GM21576 (cell line): ENCODE measurements around the gene CABS1.
A peak's percentile ranks its signal among the peaks of the same experiment; 100 is the strongest.

Experiments
- ATAC-seq: cut with Tn5 transposase; IDR thresholded peaks from one replicate; pipeline ENCODE4 v1.9.1; 2021; ENCODE audit warnings: mild to moderate bottlenecking, moderate library complexity; ENCODE audit not compliant: unreplicated experiment

Gene CABS1

DNA sequence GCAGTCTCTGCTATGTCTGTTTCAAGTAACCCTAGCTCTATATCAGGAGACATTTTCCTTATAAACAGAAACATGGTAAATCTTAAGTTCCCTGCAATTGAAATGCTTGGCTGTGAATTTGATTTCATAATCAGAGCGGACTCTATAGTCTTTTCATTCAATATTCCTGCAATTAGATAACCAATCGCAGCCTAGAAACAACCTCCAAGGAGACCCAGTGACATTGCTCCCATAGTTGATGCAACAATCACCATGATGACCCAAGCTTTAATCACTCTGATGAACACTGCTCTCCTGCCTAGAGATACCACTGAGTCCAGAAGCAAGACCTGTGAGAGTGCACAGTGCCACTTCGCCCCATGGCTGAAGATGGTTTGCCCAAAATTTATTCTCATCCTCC lies at the start of gene CABS1:
Gene CABS1 (plus strand): TSS at position 301 of the 400 bp plus-strand sequence. CDS start 59 bp downstream, at position 360.
- ATAC-seq: no peak

DNA sequence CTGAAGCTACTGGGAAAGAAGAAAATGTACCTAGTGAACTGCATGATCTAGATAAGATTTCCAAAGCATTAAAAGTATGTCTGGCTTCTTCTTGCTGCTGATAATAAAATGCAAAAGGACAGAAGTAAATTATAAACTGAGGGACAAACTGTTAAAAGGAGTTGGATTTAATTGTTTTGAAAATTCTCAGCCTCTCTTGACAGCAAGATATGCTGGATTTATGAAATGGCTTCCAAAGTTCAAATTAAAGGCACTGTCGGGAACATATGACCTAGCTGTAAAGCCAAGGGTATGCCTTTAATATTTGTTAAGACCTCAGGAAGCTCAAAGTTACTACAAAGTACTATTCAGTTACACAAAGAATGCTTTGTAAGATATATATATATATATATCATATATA lies 46.1 kb upstream of the CABS1 start:
- ATAC-seq: no peak

GRCh38 chr4:70291341-70291740 lies 43.4 kb upstream of the CABS1 start:
- no peak for ATAC-seq

- no peak for ATAC-seq
Observed at GRCh38 chr4:70297576-70297975, 37.2 kb upstream of the CABS1 start.

GRCh38 chr4:70298051-70298450 lies 36.7 kb upstream of the CABS1 start:
- ATAC-seq: no peak

DNA sequence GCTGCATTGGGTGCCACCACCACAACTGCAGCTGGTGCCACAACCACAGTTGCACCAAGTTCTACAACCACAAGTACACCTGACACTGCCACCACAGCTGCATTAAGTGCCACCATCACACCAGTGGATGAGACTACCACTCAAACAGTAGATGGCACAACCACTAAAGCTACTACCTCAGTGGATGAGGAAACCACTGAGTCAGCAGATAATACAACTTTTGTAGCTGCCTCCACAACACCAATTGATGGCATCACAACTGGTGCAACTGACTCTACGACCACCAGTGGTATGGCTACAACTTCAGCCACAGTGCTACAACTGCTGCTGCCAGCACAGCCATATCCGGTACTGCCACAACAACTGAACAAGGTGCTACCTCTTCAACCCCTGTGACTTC lies 35.1 kb upstream of the CABS1 start:
- no peak for ATAC-seq

DNA sequence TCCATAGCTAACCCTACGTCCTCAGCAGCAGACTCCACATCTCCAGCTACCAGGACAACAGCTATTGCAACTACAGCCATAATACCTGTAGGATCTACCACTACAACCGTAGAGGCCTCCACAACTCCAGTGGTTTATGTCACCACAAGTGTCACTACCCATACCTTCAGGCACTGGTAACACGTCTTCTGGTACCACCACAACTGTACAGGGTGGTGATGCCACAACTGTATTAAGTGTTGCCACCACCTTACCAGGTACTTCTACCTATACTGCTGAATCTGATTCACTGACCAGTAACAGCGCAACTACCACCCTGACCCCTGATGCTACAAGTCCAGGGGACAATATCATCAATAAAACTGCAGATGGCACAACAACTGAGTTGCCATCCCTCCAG lies 34.6 kb upstream of the CABS1 start:
- ATAC-seq: no peak

GRCh38 chr4:70303090-70303489 lies 31.7 kb upstream of the CABS1 start:
- ATAC-seq: no peak

GRCh38 chr4:70305601-70306000 lies 29.2 kb upstream of the CABS1 start:
- no peak for ATAC-seq

DNA sequence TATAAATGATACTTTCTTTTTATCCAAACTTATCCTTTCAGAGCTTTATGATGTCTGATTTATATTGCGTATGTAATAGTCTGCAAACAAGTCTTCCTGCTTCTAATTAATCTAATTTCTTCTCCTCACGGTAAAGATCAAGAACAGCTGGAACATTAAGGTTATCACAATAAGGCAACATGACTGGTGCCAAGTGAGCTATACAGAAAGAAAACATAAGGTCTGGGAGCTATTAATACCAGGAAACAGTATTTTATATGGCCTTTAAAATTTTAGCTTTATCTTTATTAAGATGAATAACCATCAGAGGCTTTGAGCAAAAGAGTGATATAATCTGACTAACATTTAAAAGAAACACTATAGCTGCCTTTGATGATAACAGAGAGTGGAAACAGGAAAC lies 28.7 kb upstream of the CABS1 start:
- no peak for ATAC-seq

- no peak for ATAC-seq
Observed at GRCh38 chr4:70313736-70314135, 21.0 kb upstream of the CABS1 start.

DNA sequence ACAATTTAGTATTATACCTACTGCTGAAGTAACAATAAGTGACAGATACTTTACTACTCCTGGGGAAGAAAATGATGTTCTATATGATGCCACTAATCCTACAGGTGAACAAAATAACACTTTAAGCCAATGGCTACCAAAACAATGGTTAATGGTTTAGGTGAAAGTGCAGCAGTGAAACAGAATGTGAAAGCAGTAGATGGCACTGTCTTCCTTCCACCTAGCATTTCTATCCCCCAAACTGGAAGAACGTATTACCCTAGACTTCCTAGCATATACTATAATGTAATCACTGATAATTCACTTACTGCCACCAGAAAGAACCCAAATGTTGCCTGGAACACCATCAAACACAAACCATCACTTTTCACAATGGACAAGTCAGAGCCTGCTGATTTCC lies 18.9 kb upstream of the CABS1 start:
- peak; percentile 73 for ATAC-seq

DNA sequence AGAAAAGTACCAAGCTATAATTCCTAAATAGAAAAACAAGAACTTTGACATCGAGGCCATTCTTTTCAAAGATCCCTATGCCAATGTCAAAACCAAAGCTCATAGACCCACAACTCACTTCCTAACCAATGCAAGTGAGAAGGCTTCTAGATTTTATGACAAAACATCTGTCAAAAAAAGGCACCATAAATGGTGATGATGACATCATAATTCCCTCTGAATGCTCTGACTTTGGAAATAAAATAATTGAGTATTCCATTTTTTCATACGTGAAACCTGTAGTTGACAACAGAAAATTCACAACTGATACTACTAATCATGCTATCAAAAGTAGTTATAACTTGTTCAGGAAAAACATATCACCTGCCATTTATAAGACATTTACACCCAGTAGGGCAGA lies 8.7 kb upstream of the CABS1 start:
- no peak for ATAC-seq

DNA sequence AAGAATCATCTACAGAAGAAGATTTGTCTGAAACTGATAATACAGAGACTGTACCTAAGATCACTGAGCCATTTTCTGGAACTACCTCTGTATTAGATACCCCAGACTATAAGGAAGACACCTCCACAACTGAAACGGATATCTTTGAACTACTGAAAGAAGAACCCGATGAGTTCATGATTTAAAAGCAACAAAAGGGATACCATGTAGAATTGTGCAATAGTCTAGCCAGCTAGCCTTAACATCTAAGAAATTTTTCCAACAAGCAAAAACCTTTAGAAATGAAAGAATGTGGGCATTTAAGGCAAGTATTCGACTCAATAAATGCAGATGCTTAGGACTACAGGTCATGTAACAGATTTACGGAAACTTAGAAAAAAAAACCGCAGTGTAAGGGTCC lies 1.3 kb downstream of the CABS1 start:
- ATAC-seq: no peak

DNA sequence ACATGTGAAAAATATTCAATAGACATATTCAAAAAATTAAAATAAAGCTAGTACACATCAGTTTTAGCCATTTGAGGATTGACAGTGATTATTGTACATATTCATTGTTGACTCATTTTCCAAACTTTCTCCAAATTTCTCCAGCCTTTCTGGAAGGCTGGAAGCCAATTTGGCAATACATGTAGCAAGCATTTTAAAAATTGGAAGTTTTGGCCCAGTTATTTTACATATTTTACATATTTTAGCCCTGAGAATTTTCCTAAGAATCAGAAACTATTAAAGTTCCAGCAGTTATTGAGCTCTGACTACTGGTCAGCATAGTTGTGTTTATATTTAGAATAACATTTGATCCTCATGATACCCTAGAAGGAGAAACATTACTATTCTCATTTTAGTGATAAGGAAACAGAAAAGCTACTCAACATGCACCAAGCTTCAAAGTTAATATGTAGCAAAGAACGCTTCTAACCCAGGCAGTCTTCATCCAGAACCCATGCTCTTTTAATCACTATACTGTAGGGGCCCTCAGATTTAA lies 3.2 kb downstream of the CABS1 start:
- no peak for ATAC-seq

- ATAC-seq: no peak
Observed at GRCh38 chr4:70356185-70356584, 21.4 kb downstream of the CABS1 start.

DNA sequence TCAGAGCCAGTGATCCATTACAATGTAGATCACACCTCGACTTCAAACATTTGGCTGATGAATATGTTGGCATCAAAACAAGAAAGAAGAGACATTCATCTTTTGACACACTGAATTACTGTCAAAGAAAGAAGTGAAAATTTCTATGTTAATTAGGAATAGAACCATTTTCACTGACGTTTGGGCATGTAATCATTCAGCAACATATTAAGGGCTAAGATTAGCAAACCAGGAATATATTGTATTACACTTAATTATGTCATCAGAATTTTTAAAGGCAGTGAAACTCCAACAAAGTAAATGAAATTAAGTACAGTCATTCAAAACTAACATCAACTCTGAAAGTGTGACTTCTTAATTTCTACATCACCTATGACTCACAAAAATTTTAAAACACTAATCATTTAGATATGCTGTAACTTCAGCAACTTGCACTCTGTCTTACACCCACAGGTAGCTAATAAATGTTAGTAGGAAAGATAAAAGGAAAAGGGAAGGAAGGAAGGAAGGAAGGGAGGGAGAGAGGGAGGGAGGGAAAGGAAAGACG lies 24.4 kb downstream of the CABS1 start:
- no peak for ATAC-seq

- no peak for ATAC-seq
Observed at GRCh38 chr4:70360460-70360859, 25.7 kb downstream of the CABS1 start, which contains the start of gene SMR3A. SMR3A (plus strand) TSS chr4:70360760; CDS start chr4:70362116, 1,356 bp downstream.

DNA sequence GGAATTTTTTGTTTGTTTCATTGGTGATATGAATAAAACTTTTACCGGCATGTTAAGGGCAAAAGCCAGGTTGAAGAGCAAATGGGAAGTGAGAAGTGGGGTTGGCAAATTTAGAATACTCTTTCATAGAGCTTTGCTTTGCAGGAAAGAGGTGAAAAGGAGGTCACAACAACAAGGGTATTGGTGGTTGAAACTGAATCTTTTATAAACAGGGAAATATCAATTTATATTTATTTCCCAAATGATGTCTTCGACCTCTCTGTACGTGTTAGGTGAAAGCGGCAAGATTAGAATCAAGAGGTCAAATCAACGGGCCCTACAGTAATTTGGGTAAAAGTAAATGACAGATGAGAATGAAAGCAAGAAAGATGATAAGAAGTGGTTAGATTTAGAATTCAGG lies 29.2 kb downstream of the CABS1 start:
- no peak for ATAC-seq

- no peak for ATAC-seq
Observed at GRCh38 chr4:70365479-70365878, 30.7 kb downstream of the CABS1 start.

GRCh38 chr4:70367813-70368212 lies 33.0 kb downstream of the CABS1 start:
- no peak for ATAC-seq

DNA sequence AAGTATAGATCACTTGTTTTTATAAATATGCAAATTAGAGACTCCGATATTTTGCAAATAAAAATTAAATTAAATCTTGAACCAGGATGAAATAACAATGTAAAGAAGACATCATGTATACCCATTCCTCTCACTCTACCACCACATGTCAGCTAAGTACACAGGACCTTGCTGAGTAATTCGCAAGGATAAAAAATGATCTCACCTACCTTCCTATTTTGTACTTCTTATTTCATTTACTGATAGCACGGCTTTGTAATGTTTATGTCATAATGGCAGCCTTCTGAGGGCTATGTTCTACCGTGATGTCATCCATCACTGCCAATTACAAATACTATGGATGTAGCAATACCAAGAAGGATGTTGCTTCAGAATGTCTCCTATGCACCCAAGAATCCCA lies 37.2 kb downstream of the CABS1 start:
- no peak for ATAC-seq

GRCh38 chr4:70372760-70373159 lies 38.0 kb downstream of the CABS1 start:
- no peak for ATAC-seq
